Choroid plexus epithelial cell (primary cell): ENCODE measurements around the gene FKBP1A.
A peak's percentile ranks its signal among the peaks of the same experiment; 100 is the strongest.

Source experiments
- DNase-seq: peaks from one replicate; pipeline ENCODE4 v3.0.0-alpha.2; 2010; ENCODE audit warnings: low read depth
- H3K4me3 ChIP-seq: 2 replicates; pipeline ENCODE4 v1.5.1; 2011; ENCODE audit warnings: low read depth, mild to moderate bottlenecking, control low read depth, low read length, moderate library complexity
- CTCF ChIP-seq: conservative IDR thresholded peaks from 2 replicates; pipeline ENCODE4 v1.5.1; 2011; ENCODE audit warnings: low read depth, mild to moderate bottlenecking, control low read depth, inconsistent platforms, low read length, moderate library complexity

Gene FKBP1A

GRCh38 chr20:1327241-1327653, 65.6 kb downstream of the FKBP1A start:
- DNase-seq, result peak; percentile 59
- no peak overlapping the region for H3K4me3 ChIP-seq
- no peak for TF ChIP-seq CTCF

- H3K4me3 ChIP-seq, result peak overlapping the region; percentile 88
- peak; percentile 38 for DNase-seq
- TF ChIP-seq CTCF, result no peak
Observed at GRCh38 chr20:1326031-1326930, 66.6 kb downstream of the FKBP1A start.

- TF ChIP-seq CTCF, result no peak
Observed at GRCh38 chr20:1325173-1326030, 67.5 kb downstream of the FKBP1A start.

GRCh38 chr20:1324598-1325172, 68.2 kb downstream of the FKBP1A start:
- peak overlapping the region; percentile 88 for H3K4me3 ChIP-seq
- TF ChIP-seq CTCF, result no peak
- DNase-seq, result peak; percentile 70

More at GRCh38 chr20:1325173-1326030, 67.5 kb downstream of the FKBP1A start:
- peak overlapping the region; percentile 88 for H3K4me3 ChIP-seq
- peak; percentile 98 for DNase-seq

- no peak for TF ChIP-seq CTCF
- DNase-seq, result no peak
- H3K4me3 ChIP-seq, result no peak overlapping the region
Observed at GRCh38 chr20:1323830-1324597, 68.8 kb downstream of the FKBP1A start.

GRCh38 chr20:1323256-1323655, 69.6 kb downstream of the FKBP1A start:
- DNase-seq, result peak; percentile 28
- no peak for TF ChIP-seq CTCF
- no peak overlapping the region for H3K4me3 ChIP-seq
